ENCODE results near the gene ALDOB.

GRCh38 chr9:101375546-101375945 is 60.0 kb downstream of the ALDOB start:
- TF ChIP-seq GATA3 (IDR thresholded peaks at IDR 0.05; ENCODE audit: low read depth, low read length) (no peak), GATA2 (IDR thresholded peaks at IDR 0.05; ENCODE audit: low read depth, low read length) (no peak)

Measured in SH-SY5Y (cell line).